Right lobe of liver (tissue), 6 donors: Measurements from ENCODE around the gene TPM2. TPM values are rescaled to one million over a fixed set of nuclear protein-coding genes. Genes with fewer than 3 reads are reported as not detected.

Source experiments
- ATAC-seq, 4 donors: fragments of 200-7000 bp; cut with Tn5 transposase; one replicate each; pipeline ENCODE4 v1.9.1; 2020; ENCODE audit warnings: mild to moderate bottlenecking in 4 of 4, moderate library complexity in 4 of 4
- DNase-seq, 3 donors: peaks; one replicate each; pipeline ENCODE4 v3.0.0-alpha.2; 2020
- H3K27ac ChIP-seq, 3 donors: fragments of 200-600 bp; one replicate each; pipeline ENCODE4 v1.8.0; 2022
- H3K27me3 ChIP-seq, 2 donors: fragments of 200-600 bp; one replicate each; pipeline ENCODE4 v1.8.0; 2022
- H3K36me3 ChIP-seq, 4 donors: fragments of 200-600 bp; sonication (generic) in 1 of 4; one replicate each; pipeline versions ENCODE4 v1.5.1 to v1.8.0; 2017 to 2022; ENCODE audit warnings: control low read depth in 1 of 4
- H3K4me1 ChIP-seq, 4 donors: fragments of 200-600 bp; sonication (generic) in 1 of 4; one replicate each; pipeline versions ENCODE4 v1.5.1 to v1.8.0; 2017 to 2022; ENCODE audit warnings: control low read depth in 1 of 4
- H3K4me3 ChIP-seq, 3 donors: fragments of 200-600 bp; one replicate each; pipeline ENCODE4 v1.8.0; 2022
- H3K9me3 ChIP-seq, 4 donors: fragments of 200-600 bp; sonication (generic) in 1 of 4; one replicate each; pipeline versions ENCODE4 v1.5.1 to v1.8.0; 2017 to 2022; ENCODE audit warnings: control low read depth in 1 of 4
- CTCF ChIP-seq, 4 donors: fragments of 200-600 bp in 3 of 4; fragments of 450-650 bp in 1 of 4; IDR thresholded peaks; one replicate each; pipeline versions ENCODE4 v1.5.1 to v1.8.0; 2016 to 2022; ENCODE audit warnings: antibody characterized with exemption in 4 of 4, mild to moderate bottlenecking in 2 of 4
- POLR2A ChIP-seq: fragments of 450-650 bp; IDR thresholded peaks from one replicate; pipeline ENCODE4 v1.6.1; 2017; ENCODE audit warnings: antibody characterized with exemption, mild to moderate bottlenecking
- WGBS: methylation state at CpG from one replicate; pipeline ENCODE4 v1.1.6; 2018; ENCODE audit warnings: low coverage, low lambda C conversion rate; ENCODE audit not compliant: insufficient coverage; ENCODE audit errors: missing lambda C conversion rate; 5-methylcytosine and 5-hydroxymethylcytosine counted together
- intact Hi-C, 2 donors: fragments of 100-400 bp; cut with DNase I; formaldehyde crosslinking; loops; one replicate each; pipeline versions ENCODE4 v1.11.2 to v1.14.1; 2022
- total RNA-seq, 6 experiments: library from RNA; depleted of rRNA in 2 of 6; stranded (reverse); fragments of >200 nt in 2 of 6; fragmentation: NEBNext Ultra II Directional in 3 of 6; extraction: Animal tissue kit (Norgen Biotek cat#: 25700) in 3 of 6; gene quantifications; one replicate each; pipeline versions ENCODE4 v1.1.0 to v1.2.4, GENCODE V29; 2016 to 2023
- donor health status: DM: no; HTN: yes; CAD: no.
- donor health status: DM: no; HTN: no; CAD: no.
- donor health status: DM: no; HTN: no; CAD: no.
- donor health status: DM: no; HTN: yes; CAD: no.
- donor health status: DM: no; HTN: yes; CAD: no.

Gene TPM2
- total RNA-seq, 6 experiments from 2014 or later: 4.7 to 23.3 (median 12.4) TPM

GRCh38 chr9:35679091-35679490, 10.6 kb downstream of the TPM2 start:
- H3K9me3 ChIP-seq: no peaks in the 10 kb centered on the region
- H3K4me1 ChIP-seq: peaks cover 0 to 6% (median 0%) of the 10 kb centered on the region in 4 donors
- H3K27me3 ChIP-seq: peaks cover 0 to 9% of the 10 kb centered on the region in 2 donors
- ATAC-seq (no peak), DNase-seq (no peak)
- no peak for TF ChIP-seq CTCF (IDR thresholded peaks at IDR 0.05)
- TF ChIP-seq POLR2A: no peak
- no peaks in the 10 kb centered on the region for H3K36me3 ChIP-seq
- intact Hi-C loops: no loop called here
- no peak overlapping the region for H3K4me3 ChIP-seq
- 83% methylated on average over 4 of the region's 5 CpGs for WGBS
- H3K27ac ChIP-seq: no peak overlapping the region

GRCh38 chr9:35675732-35676392, 13.9 kb downstream of the TPM2 start:
- Histone ChIP-seq H3K27ac (no peak overlapping the region), H3K27me3 (peaks cover 0 to 9% of the 10 kb centered on the region in 2 donors), H3K9me3 (no peaks in the 10 kb centered on the region), H3K4me3 (peak overlapping the region; percentile 38), H3K36me3 (no peaks in the 10 kb centered on the region), H3K4me1 (peaks cover 0 to 6% (median 0%) of the 10 kb centered on the region in 4 donors)
- ATAC-seq: peak; percentile 57 to 72 (median 64)
- intact Hi-C loops: no loop called here
- peak in 1 of 3 donors; percentile 56 for DNase-seq
- TF ChIP-seq POLR2A (no peak), CTCF (IDR thresholded peaks at IDR 0.05) (no peak)
- WGBS: 9% methylated on average over 16 of the region's 51 CpGs

- DNase-seq: peak in 1 of 3 donors; percentile 4
- H3K36me3 ChIP-seq: no peaks in the 10 kb centered on the region
- no peak for ATAC-seq
- H3K27ac ChIP-seq: no peak overlapping the region
- H3K27me3 ChIP-seq: peaks cover 0 to 9% of the 10 kb centered on the region in 2 donors
- H3K9me3 ChIP-seq: no peaks in the 10 kb centered on the region
- H3K4me1 ChIP-seq: peaks cover 0 to 6% (median 0%) of the 10 kb centered on the region in 4 donors
- peak overlapping the region in 2 of 3 donors; percentile 38 for H3K4me3 ChIP-seq
- whole genome bisulfite sequencing: 31% methylated on average over 8 of the region's 13 CpGs
- intact Hi-C loops: no loop called here
- no peak for TF ChIP-seq CTCF (IDR thresholded peaks at IDR 0.05)
- no peak for TF ChIP-seq POLR2A
Observed at GRCh38 chr9:35675204-35675603, 14.5 kb downstream of the TPM2 start.

GRCh38 chr9:35674025-35674361, 15.7 kb downstream of the TPM2 start:
- intact Hi-C loops: no loop called here
- H3K4me1 ChIP-seq: peaks cover 0 to 14% (median 4%) of the 10 kb centered on the region in 4 donors
- ATAC-seq (no peak), DNase-seq (no peak)
- TF ChIP-seq POLR2A: no peak
- no peak for TF ChIP-seq CTCF (IDR thresholded peaks at IDR 0.05)
- no peaks in the 10 kb centered on the region for H3K36me3 ChIP-seq
- H3K27me3 ChIP-seq: peaks cover 0 to 9% of the 10 kb centered on the region in 2 donors
- no CpG with 5 or more reads among the region's 3 CpGs for WGBS
- H3K4me3 ChIP-seq: no peak overlapping the region
- H3K27ac ChIP-seq: no peak overlapping the region
- H3K9me3 ChIP-seq: no peaks in the 10 kb centered on the region
